GM10266 (cell line): ENCODE results near the gene ARRB1.
"Not testable (repeated sequence)": the region's sequence is repeated elsewhere in the genome, so short reads cannot be mapped to it uniquely, and the experiment has no call there.

Experiments
- DNase-seq: peaks from one replicate; pipeline ENCODE4 v3.0.0; 2012; ENCODE audit errors: extremely low spot score
- TF ChIP-seq, protein P1 (sequence below): IDR thresholded peaks from 2 replicates; pipeline ENCODE4 v1.5.1; 2012; ENCODE audit warnings: mild to moderate bottlenecking, low read depth; ENCODE audit not compliant: control insufficient read depth, insufficient read depth; ENCODE audit errors: missing control alignments

ARRB1 gene

DNA sequence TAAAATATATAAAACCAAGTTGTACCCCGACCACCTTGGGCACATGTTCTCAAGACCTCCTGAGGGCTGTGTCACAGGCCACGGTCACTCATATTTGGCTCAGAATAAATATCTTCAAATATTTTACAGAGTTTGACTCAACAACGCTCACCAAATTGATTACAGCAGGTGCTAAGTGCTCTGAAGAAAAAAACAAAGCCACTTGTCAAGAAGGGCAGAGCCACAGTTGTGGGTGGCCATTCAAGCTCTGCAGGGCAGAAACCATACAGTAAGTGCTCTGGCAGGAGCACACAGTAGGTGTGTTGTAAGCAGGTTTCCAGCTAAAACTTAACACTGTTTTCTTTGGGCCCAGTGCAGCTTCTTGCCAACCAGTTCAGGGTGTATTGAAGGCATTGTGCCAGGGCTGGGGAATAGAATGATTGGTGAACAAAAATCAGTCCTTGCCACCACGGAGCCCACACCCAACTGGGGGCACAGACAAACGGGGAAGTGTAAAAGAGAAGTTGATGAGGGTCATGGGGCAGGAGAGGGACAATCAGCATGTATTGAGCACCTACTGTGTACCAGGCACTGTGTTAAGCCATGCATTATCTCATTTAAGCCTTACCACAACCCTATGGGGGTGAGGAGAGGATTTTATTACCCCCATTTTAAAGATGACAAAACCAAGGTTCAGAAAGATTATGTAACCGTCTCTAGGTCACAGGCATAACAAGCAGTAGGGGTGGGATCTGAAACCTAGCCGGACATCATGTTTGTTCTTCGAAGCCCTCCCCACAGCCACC is 18.2 kb downstream of the ARRB1 start:
- DNase-seq, result no peak
- TF ChIP-seq, protein P1, sequence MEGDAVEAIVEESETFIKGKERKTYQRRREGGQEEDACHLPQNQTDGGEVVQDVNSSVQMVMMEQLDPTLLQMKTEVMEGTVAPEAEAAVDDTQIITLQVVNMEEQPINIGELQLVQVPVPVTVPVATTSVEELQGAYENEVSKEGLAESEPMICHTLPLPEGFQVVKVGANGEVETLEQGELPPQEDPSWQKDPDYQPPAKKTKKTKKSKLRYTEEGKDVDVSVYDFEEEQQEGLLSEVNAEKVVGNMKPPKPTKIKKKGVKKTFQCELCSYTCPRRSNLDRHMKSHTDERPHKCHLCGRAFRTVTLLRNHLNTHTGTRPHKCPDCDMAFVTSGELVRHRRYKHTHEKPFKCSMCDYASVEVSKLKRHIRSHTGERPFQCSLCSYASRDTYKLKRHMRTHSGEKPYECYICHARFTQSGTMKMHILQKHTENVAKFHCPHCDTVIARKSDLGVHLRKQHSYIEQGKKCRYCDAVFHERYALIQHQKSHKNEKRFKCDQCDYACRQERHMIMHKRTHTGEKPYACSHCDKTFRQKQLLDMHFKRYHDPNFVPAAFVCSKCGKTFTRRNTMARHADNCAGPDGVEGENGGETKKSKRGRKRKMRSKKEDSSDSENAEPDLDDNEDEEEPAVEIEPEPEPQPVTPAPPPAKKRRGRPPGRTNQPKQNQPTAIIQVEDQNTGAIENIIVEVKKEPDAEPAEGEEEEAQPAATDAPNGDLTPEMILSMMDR, result no peak

DNA sequence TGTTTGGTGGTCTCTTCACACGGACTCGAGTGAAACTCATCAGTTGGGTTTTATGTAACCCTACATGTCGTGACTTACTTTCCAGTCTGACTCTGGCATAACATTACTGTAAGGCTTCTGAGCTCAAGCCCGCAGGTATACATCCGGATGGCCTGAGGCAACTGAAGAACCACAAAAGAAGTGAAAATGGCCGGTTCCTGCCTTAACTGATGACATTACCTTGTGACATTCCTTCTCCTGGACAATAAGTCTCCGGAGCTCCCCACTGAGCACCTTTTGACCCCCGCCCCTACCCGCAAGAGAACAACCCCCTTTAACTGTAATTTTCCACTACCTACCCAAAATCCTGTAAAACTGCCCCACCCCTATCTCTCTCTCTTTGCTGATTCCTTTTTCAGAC is 19.7 kb downstream of the ARRB1 start:
- not testable (repeated sequence) for DNase-seq

DNA sequence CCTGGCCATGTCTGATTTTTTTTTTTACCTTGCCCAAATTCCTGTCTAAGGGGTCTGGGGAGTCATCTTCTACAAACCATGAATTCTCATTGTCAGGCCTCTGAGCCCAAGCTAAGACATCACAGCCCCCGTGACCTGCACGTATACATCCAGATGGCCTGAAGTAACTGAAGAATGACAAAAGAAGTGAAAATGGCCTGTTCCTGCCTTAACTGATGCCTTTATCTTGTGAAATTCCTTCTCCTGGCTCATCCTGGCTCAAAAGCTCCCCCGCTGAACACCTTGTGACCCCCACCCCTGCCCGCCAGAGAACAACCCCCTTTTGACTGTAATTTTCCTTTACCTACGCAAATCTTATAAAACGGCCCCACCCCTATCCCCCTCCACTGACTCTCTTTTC is 20.2 kb downstream of the ARRB1 start:
- not testable (repeated sequence) for DNase-seq

DNA sequence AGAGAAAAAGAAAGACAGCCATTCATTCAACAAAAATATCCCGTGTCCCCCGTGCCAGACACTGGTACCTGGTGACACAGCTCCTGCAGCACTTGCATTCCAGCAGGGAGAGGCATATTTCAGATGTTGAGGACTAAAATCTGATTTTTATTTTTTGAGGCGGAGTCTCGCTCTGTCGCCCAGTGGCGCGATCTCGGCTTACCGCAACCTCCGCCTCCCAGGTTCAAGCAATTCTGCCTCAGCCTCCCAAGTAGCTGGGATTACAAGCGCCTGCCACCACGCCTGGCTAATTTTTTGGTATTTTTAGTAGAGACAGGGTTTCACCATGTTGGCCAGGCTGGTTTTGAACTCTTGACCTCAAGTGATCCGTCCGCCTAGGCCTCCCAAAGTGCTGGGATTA is 20.6 kb downstream of the ARRB1 start:
- DNase-seq, result not testable (repeated sequence)

DNA sequence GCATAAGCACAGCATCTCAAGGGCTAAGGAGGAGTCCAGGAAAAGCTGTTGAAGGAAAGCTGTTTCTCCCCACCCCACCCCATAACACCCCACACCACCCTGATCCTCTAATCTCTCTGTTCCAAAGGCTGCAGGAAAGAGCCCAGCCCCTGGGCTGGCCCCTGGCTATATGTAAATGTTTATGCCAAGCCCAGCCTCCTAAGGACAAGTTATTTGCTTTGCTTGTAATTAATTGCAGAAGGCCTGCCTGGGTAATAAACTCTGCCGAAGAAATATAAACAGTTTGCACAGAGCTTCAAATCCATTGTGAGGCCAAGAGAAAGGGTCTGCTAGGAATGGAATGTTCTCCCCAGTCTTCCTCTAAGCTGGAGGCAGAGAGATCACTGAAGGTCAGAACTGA is 21.2 kb downstream of the ARRB1 start:
- DNase-seq, result no peak
- TF ChIP-seq, protein P1, result no peak

DNA sequence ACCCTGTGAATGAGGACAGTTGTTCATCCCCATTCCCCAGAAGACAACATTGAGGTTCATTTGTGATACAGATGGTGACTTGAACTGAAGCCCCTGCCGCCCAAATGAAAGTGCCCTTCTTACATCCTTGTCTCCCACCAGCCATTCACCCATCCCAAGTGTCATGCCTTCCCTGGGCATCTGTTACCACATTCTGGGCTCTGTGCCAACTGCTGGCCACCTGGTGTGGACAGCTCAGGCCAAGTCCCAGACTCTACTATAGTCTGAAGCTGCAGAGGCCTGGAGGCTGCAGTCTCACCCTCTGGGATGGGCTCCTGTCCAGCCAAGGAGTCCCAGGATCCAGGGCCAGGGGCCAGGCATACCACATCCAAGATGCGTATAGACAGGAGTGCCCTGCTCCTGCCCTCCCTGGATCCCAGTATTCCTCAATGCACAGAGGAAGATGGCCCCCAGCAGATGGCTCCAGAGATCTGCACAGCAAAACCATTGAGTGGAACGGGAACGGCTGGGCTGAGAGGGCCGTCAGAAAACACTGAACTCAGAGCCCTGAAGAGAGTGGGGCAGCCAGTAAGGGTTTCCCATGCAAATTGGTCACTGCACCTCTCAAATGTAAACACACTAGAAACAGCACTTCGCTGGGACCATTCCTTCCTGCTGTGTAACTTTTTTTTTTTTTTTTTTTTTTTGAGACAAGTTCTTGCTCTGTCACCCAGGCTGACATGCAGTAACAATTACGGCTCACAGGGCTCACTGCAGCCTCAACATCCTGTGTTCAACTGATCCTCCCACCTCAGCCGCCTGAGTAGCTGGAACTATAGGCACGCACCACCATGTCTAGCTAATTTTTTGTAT is 22.8 kb downstream of the ARRB1 start:
- TF ChIP-seq, protein P1, result peak; percentile 65

DNA sequence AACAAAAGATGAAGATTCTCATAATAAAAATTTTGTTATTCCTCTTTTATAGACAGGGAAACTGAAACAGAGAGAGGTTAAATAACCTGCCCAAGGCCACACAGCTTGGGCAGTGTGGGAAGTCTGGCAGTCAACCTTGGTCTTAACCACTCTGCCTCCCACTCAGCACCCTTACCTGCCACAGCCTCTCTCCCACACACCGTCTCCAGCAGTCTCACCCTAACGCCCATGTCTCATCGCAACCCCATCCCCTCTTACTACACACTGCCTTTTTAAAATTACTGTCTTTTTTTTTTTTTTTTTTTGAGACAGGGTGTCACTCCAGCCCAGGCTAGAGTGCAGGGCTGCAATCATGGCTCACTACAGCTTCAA is 25.0 kb downstream of the ARRB1 start:
- no peak for DNase-seq
- TF ChIP-seq, protein P1, result no peak

More for the DNA sequence above, 22.8 kb downstream of the ARRB1 start:
- no peak for DNase-seq

DNA sequence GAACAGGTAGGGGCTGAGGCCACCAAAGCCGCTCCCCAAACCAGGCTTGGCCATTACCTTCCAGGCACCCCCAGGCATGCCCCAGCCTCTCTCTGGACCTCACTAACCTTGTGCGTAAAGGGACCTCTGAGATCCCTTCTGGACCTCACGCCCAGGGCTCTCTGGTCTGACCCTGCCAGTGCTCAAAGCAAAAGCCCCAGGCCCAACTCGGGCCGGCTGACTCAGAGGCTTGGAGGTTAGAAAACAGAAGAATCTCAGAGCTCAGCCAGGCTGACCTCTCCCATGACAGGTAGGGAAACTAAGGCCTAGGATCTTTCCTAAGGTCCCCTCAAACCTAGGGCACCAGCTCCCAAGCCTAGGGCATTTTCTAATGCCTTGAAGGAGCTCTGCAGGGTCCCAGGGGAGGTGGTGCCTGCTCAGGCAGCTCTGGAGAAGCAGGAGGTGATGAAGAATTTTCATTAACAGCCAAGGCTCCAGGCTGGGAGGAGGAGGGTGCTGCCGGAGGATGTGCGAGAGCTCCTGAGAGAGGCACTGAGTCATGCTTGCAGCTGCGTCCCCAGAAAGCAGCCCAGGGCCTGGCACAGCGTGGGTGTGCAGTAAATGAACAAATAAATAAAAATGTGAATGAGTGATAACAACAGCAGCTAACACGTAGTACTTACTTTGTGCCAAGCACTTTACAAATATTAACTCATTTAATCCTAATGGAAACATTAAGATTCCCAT is 25.6 kb downstream of the ARRB1 start:
- no peak for DNase-seq
- TF ChIP-seq, protein P1, result no peak
